ENCODE data around the gene SCO2.
A peak's percentile ranks its signal among the peaks of the same experiment; 100 is the strongest.

SCO2 gene

DNA sequence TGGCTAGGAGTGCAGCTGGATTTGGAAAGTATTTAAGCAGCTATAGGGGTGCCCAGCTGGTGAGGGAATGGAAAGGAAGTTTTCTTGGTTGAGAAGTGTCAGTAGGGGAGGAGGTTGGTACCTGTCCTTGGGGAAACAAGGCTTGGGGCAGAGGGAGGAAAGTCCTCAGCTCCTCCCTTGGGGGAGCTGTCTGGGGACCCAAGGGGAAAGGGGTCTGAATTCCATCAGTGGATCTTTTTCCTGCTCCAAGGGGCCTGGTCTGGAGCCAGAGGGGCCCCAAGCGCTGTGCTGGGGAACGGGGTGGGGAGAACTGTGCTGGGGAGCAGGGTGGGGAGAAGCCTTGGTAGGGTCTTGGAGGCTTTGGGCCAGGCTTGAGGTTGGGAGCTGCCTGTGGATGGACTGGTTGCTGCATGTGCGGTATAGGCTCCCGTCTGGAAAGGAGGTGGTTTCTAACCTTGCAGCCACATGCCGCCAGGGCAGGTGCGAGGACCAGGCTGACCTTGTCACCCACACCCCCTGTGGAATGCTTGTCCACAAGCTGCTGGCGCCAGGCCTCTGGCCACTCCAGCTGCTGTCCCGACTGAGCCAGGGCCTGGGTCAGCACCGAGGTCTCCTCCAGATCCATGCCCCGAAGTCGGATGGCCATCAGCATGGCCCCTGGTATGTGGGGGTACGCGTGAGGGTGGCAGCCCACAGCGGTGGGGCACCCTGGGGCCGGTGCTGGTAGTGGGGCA lies 3.5 kb upstream of the SCO2 start:
- Histone ChIP-seq H3K36me3 (ENCODE audit: insufficient read depth, low read length) (peaks cover 2% of the 10 kb centered on the region), H3K27ac (ENCODE audit: low read depth, low read length) (no peak overlapping the region), H3K27me3 (ENCODE audit: control insufficient read depth in 1 of 2, insufficient read depth in 2 of 2, low read length in 2 of 2) (peaks cover 16 to 50% of the 10 kb centered on the region in 2 donors), H3K4me1 (ENCODE audit: insufficient read depth, low read length) (peaks cover 23% of the 10 kb centered on the region), H3K4me3 (ENCODE audit: low read depth in 1 of 2, low read length in 2 of 2) (no peak overlapping the region), H3K9me3 (ENCODE audit: low read length) (no peaks in the 10 kb centered on the region), H3K9ac (ENCODE audit: low read length) (no peak overlapping the region)

DNA sequence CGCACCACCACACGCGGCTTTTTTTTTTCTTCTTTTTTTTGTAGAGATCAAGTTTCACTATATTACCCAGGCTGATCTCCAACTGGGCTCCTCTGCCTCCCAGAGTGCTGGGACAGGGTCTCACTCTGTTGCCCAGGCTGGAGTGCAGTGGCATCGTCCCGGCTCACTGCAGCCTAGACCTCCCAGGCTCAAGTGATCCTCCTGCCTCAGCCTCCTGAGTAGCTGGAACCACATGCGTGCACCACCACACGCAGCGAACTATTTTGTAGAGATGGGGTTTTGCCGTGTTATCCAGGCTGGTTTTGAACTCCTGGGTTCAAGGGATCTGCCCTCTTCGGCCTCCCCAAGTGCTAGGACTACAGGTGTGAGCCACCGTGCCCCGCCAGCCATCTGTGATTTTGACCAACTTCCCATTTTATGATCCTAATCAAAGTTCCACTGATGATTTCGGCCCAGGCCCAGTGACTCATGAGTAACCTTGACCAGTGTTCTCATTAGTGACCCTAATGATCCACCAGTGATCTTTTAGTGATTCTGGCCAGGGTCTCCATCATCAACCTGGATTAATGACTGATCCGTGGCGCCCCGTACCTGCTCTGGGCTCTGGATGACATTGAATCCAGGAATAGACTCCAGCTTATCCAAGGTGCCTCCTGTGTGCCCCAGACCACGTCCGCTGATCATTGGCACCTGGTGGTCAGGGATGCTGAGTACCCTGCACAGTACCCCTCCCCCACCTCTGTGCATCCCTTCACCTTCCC lies 2.7 kb upstream of the SCO2 start:
- no peak overlapping the region for H3K27ac ChIP-seq (ENCODE audit: low read depth, low read length)
- peaks cover 14 to 42% of the 10 kb centered on the region in 2 donors for H3K27me3 ChIP-seq (ENCODE audit: control insufficient read depth in 1 of 2, insufficient read depth in 2 of 2, low read length in 2 of 2)
- H3K36me3 ChIP-seq (ENCODE audit: insufficient read depth, low read length), result peaks cover 9% of the 10 kb centered on the region
- H3K9me3 ChIP-seq (ENCODE audit: low read length), result no peaks in the 10 kb centered on the region
- no peak overlapping the region for H3K9ac ChIP-seq (ENCODE audit: low read length)
- H3K4me3 ChIP-seq (ENCODE audit: low read depth in 1 of 2, low read length in 2 of 2), result no peak overlapping the region
- peaks cover 25% of the 10 kb centered on the region for H3K4me1 ChIP-seq (ENCODE audit: insufficient read depth, low read length)

DNA sequence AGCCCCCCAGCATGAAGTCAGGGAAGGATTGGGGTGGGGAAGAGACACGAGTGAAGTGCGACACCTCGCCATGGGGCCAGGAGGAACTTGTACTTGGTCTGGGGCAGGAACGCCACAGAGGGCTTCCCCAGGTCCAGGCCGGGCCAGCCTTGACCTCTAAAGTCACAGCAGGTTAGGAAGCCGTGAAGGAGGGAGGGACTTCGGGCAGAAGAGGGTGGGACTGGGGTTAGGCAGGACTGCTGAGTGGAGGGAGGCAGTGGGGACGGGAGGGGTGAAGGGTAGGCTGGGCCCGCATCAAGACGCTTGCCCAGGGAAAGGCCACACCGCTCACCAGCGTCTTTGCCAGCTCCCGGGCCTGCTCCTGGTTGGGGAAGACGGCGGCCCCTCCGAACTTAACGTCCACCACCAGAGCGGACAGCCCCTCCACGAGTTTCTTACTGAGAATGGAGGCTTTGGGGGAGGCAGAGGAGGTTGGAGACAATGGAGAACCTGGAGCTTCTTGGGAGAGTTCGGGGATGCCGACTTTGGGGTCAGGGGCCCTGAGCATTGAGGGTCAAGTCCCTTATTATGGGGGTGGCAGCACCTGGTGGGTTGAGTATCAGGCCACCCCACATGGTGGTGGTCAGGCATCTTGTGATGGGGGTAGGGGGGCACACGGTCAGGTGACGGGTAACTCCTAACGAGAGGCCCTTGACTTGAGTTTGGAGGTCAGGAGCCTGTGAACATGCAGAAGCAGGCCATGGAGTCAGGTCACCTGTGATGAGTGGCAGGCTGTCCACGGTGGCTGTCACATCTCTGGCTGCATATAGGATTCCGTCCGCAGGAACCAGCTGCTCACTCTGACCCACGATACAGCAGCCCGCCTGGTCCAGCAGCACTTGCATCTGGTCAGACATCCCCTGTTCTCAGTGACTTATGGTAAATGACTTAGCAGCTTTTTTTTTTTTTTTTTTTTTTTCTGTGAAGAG lies 1.7 kb upstream of the SCO2 start:
- Histone ChIP-seq H3K4me1 (ENCODE audit: insufficient read depth, low read length) (peaks cover 25% of the 10 kb centered on the region), H3K27ac (ENCODE audit: low read depth, low read length) (peak overlapping the region; percentile 81), H3K27me3 (ENCODE audit: control insufficient read depth in 1 of 2, insufficient read depth in 2 of 2, low read length in 2 of 2) (peaks cover 8 to 32% of the 10 kb centered on the region in 2 donors), H3K9me3 (ENCODE audit: low read length) (no peaks in the 10 kb centered on the region), H3K36me3 (ENCODE audit: insufficient read depth, low read length) (peaks cover 17% of the 10 kb centered on the region), H3K9ac (ENCODE audit: low read length) (no peak overlapping the region), H3K4me3 (ENCODE audit: low read depth in 1 of 2, low read length in 2 of 2) (peak overlapping the region; percentile 65 to 94)

DNA sequence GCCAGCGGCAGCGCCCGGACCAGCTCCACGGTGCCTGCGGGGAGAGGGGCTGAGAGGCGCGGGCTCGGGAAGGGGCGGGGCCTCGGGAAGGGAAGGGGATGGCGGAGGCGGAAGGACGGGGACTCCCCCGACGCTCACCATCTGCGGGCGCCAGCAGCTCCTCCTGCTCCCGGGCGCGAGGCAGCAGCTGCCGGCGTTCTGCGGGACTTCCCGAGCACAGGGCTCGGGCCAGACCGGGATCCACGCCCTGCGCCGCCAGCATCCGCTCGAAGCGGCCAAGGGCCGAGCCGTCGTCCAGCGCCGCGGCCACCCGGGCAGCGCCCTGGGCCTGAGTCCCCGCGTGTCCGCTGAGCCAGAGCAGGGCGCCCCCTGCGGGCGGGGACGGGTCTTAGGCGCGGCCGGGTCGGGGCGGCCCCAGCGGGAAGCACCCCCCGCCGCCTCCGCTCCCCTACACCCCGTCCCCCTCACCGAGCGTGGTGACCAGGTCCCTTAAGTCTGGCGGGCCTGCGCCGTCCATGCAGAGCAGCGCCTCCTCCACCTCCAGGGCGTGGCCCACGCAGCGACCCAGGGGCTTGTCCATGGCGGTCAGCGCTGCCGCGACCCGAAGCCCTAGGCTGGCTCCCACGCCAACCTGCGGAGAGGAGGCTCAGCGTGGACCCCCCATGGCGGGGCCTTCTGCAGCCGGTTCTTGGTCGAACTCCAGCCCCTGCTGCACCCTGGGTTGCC lies 873 bp upstream of the SCO2 start:
- Histone ChIP-seq H3K27me3 (ENCODE audit: control insufficient read depth in 1 of 2, insufficient read depth in 2 of 2, low read length in 2 of 2) (peaks cover 5 to 24% of the 10 kb centered on the region in 2 donors), H3K36me3 (ENCODE audit: insufficient read depth, low read length) (peaks cover 25% of the 10 kb centered on the region), H3K4me3 (ENCODE audit: low read depth in 1 of 2, low read length in 2 of 2) (peak overlapping the region; percentile 65 to 94), H3K4me1 (ENCODE audit: insufficient read depth, low read length) (peaks cover 23% of the 10 kb centered on the region), H3K27ac (ENCODE audit: low read depth, low read length) (peak overlapping the region; percentile 81), H3K9me3 (ENCODE audit: low read length) (no peaks in the 10 kb centered on the region), H3K9ac (ENCODE audit: low read length) (no peak overlapping the region)

DNA sequence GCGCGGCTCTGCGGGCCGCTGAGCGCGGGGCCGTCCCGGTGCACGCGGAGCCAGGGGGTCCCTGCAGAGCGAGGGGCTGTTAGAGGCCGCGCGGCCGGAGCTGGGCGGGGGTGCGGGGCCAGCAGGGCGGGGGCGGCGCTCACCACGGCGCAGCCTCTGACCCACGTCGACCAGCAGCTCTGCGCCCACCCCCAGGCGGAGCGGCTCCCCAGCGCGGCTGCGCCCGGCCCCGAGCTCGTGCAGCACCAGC lies 385 bp upstream of the SCO2 start:
- peaks cover 30% of the 10 kb centered on the region for H3K36me3 ChIP-seq (ENCODE audit: insufficient read depth, low read length)
- H3K27me3 ChIP-seq (ENCODE audit: control insufficient read depth in 1 of 2, insufficient read depth in 2 of 2, low read length in 2 of 2), result peaks cover under 1 to 19% of the 10 kb centered on the region in 2 donors
- peaks cover 19% of the 10 kb centered on the region for H3K4me1 ChIP-seq (ENCODE audit: insufficient read depth, low read length)
- H3K9me3 ChIP-seq (ENCODE audit: low read length), result no peaks in the 10 kb centered on the region
- H3K9ac ChIP-seq (ENCODE audit: low read length), result no peak overlapping the region
- H3K27ac ChIP-seq (ENCODE audit: low read depth, low read length), result peak overlapping the region; percentile 81
- H3K4me3 ChIP-seq (ENCODE audit: low read depth in 1 of 2, low read length in 2 of 2), result peak overlapping the region; percentile 65 to 94

DNA sequence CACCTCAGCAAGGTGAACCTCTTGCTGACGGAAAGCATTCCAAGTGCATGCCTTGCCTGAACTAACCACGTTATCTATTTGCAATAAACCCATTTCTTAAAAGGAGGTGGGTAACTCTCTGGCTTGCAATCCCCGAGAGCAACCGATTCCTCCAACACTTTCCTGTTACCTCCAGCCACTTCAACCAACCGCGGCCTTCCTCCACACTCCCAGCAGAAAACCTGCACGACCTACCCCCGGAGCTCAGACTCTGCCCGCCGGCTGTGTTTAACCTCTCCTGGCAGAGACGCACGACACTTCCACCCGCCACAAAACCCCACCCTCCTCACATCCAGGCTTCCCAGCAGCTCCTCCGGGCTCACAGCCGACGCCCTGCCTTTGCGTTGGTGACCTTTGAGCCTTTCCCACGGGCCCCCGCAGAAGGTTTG lies 708 bp downstream of the SCO2 start:
- Histone ChIP-seq H3K27ac (ENCODE audit: low read depth, low read length) (peak overlapping the region; percentile 88), H3K4me1 (ENCODE audit: insufficient read depth, low read length) (peaks cover 12% of the 10 kb centered on the region), H3K9ac (ENCODE audit: low read length) (peak overlapping the region; percentile 68), H3K4me3 (ENCODE audit: low read depth in 1 of 2, low read length in 2 of 2) (peak overlapping the region; percentile 65 to 94), H3K27me3 (ENCODE audit: control insufficient read depth in 1 of 2, insufficient read depth in 2 of 2, low read length in 2 of 2) (peaks cover 0 to 8% of the 10 kb centered on the region in 2 donors), H3K36me3 (ENCODE audit: insufficient read depth, low read length) (peaks cover 34% of the 10 kb centered on the region), H3K9me3 (ENCODE audit: low read length) (no peaks in the 10 kb centered on the region)

DNA sequence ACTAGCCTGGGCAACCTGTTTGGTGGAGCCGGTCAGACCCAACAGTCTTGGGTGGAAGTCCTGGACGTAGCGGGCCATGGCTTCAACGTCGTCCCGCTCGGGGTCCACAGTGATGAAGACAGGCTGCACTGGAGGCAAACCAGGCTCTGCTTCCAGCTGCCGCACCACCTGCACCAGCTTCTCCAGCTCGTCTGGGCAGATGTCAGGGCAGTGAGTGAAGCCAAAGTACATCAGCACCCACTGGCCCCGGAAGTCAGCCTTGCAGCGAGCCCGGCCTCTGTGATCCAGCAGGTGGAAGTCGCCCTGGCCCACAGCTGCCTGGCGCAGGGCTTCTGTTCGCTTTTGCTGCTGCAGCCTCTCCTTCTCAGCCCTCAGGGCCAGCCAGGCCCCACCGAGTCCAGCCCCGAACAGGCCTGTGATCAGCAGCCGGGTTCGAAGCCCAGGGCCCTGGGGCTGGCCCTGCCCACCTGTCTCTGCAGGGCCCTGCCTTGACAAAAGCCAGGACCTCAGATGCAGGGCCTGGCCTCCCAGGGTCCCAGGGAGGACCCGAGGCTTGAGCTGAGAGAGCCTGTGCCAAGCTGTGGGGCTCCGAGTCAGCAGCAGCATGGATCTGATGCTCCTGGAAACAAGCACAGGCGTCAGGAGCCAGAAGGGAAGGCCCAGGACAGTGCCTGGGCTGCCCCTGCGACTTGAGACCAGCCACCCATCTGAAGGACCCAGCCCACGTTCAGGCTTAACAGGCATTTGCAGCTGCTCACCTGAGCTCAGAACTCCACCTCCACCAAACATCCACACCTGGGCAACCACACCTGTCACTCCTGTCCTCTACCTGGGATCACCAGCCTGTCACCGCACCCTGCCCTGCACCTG lies 1.4 kb downstream of the SCO2 start:
- Histone ChIP-seq H3K27ac (ENCODE audit: low read depth, low read length) (peak overlapping the region; percentile 88), H3K4me3 (ENCODE audit: low read depth in 1 of 2, low read length in 2 of 2) (peak overlapping the region in 1 of 2 donors; percentile 65)

DNA sequence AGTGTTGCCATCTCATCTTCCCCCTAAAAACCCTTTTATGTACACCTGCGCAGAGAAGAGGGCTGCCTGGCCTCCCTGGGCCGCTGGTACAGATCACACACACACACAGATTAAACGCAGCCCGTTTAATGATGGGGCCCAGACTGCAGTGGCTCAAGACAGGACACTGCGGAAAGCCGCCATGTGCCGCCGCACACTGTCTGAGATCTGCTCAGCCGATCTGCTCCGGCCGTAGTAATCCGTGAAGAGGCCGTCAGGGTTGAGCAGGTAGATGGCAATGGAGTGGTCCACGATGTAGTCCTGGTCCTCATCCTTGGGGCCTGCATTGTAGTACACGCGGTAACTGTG lies 2.0 kb downstream of the SCO2 start:
- Histone ChIP-seq H3K36me3 (ENCODE audit: insufficient read depth, low read length) (peaks cover 45% of the 10 kb centered on the region), H3K4me3 (ENCODE audit: low read depth in 1 of 2, low read length in 2 of 2) (no peak overlapping the region), H3K9me3 (ENCODE audit: low read length) (no peaks in the 10 kb centered on the region), H3K27ac (ENCODE audit: low read depth, low read length) (no peak overlapping the region), H3K4me1 (ENCODE audit: insufficient read depth, low read length) (peaks cover 12% of the 10 kb centered on the region), H3K27me3 (ENCODE audit: control insufficient read depth in 1 of 2, insufficient read depth in 2 of 2, low read length in 2 of 2) (no peaks in the 10 kb centered on the region), H3K9ac (ENCODE audit: low read length) (no peak overlapping the region)

More for the DNA sequence above, 1.4 kb downstream of the SCO2 start:
- Histone ChIP-seq H3K27me3 (ENCODE audit: control insufficient read depth in 1 of 2, insufficient read depth in 2 of 2, low read length in 2 of 2) (peaks cover 0 to 2% of the 10 kb centered on the region in 2 donors), H3K9ac (ENCODE audit: low read length) (no peak overlapping the region), H3K9me3 (ENCODE audit: low read length) (no peaks in the 10 kb centered on the region), H3K36me3 (ENCODE audit: insufficient read depth, low read length) (peaks cover 40% of the 10 kb centered on the region), H3K4me1 (ENCODE audit: insufficient read depth, low read length) (peaks cover 12% of the 10 kb centered on the region)

DNA sequence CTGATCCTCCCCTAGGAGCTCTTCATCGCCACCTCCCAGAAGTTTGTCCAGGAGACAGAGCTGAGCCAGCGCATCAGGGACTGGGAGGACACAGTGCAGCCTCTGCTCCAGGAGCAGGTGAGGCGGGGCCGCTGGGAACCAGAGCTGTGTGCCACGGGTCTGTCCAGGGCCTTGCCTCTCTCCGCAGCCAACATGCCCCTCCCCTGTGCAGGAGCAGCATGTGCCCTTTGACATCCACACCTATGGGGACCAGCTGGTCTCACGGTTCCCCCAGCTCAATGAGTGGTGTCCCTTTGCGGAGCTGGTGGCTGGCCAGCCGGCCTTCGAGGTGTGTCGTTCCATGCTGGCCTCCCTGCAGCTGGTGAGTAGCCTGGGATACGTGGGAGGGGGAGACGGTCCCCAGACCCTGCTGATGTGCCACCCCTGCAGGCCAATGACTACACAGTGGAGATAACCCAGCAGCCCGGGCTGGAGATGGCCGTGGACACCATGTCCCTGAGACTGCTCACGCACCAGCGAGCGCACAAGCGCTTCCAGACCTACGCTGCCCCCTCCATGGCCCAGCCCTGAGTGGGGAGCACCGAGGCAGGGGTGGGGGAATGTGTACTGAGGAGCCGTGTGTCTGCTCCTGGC lies 2.5 kb downstream of the SCO2 start:
- peaks cover 49% of the 10 kb centered on the region for H3K36me3 ChIP-seq (ENCODE audit: insufficient read depth, low read length)
- no peak overlapping the region for H3K9ac ChIP-seq (ENCODE audit: low read length)
- no peaks in the 10 kb centered on the region for H3K9me3 ChIP-seq (ENCODE audit: low read length)
- H3K4me3 ChIP-seq (ENCODE audit: low read depth in 1 of 2, low read length in 2 of 2), result no peak overlapping the region
- H3K27ac ChIP-seq (ENCODE audit: low read depth, low read length), result no peak overlapping the region
- H3K4me1 ChIP-seq (ENCODE audit: insufficient read depth, low read length), result peaks cover 12% of the 10 kb centered on the region
- H3K27me3 ChIP-seq (ENCODE audit: control insufficient read depth in 1 of 2, insufficient read depth in 2 of 2, low read length in 2 of 2), result no peaks in the 10 kb centered on the region
